CD4-positive, alpha-beta T cell treated with Interleukin-15 for 4 hours (primary cell): ENCODE data around the gene RPS24.
"Not testable (repeated sequence)": the region's sequence is repeated elsewhere in the genome, so short reads cannot be mapped to it uniquely, and the experiment has no call there.

ENCODE experiments used
- DNase-seq: peaks from one replicate; pipeline ENCODE4 v3.0.0-alpha.2; 2020; ENCODE audit warnings: low spot score

RPS24 gene

DNA sequence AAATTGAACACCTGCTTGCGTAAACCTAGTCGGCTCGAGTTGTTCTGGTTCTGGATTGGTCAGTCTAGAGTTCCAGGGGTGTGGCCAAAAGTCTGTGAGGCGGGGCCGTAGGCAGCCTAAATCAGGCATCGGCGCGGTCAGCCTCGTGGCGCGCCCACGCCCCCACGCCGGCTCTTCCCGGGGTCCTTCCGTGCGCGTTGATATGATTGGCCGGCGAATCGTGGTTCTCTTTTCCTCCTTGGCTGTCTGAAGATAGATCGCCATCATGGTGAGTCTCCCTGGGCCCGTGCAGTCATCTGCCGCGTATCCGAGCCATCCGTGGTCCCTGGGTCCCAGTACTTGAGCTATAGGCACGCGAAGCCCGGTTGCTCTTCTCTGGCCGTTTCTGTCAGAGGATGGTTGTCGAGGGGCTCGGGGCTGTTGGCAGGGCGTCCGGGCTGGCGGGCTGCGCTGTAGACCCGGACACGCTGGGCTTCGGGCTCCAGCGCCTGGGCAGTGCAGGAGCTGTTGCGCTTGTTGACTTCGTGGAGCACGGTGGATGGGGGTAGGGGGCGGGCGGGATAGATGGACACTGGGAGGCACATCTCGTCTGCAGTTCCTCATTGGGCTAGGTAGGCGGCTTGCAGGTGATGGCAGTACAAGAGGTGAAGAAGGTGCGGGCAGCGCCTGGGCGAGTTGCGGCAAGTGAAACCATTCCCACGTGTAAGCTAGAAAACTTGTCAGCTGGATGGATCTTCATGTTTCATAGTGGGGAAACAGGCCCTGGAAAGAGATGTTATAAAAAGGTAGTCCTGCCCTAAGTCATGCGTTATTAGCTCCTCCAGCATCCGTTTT is at the start of gene RPS24:
Gene RPS24 (plus strand): TSS at position 227 of the 834 bp plus-strand sequence. CDS start 39 bp downstream, at position 266.
- peak; percentile 96 for DNase-seq

DNA sequence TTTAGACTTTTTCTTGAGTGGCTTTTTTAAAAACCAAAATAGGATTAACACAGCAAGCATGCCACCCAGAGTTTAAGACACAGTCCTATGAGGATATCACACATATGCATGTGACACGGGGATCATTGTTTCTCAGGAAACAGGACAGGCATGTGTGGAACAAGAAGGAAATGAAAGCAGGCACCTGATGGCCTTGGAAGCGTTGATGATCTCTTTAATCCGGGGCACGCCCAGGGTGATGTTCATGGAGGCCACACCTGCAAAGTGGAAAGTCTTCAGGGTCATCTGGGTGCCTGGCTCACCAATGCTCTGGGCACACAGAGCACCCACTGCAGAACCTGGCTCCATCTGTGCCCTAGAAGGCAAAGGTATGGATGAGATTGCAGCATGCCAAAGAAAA is 48.7 kb upstream of the RPS24 start:
- DNase-seq, result no peak

DNA sequence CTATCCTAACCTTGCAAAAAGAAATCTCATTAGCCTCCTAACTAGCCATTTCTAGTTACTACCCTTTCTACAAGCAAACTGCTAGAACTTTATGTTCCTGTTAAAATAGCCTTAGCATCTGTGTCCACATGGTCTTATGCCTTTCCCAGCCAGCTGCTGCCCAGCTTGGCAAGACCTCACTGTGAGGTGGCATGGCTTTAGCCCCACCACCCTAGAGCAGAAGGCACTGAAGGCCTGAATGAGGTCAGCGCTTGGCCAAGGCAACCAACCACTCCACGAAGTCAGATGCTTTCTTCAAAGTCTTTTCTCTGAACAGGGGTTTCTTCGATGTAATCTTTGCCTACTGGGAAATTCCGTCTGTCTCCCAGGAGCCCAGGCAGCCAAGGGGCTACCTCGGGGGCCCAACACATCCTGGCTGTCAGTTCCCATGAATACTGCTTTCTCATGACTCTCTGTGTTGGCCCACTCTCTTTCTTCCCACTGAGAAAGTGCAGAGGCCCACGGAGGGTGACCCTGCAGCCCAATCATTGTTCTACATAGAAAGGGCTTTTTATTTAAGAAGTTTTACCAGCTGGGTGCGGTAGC is 45.9 kb upstream of the RPS24 start:
- DNase-seq, result no peak

DNA sequence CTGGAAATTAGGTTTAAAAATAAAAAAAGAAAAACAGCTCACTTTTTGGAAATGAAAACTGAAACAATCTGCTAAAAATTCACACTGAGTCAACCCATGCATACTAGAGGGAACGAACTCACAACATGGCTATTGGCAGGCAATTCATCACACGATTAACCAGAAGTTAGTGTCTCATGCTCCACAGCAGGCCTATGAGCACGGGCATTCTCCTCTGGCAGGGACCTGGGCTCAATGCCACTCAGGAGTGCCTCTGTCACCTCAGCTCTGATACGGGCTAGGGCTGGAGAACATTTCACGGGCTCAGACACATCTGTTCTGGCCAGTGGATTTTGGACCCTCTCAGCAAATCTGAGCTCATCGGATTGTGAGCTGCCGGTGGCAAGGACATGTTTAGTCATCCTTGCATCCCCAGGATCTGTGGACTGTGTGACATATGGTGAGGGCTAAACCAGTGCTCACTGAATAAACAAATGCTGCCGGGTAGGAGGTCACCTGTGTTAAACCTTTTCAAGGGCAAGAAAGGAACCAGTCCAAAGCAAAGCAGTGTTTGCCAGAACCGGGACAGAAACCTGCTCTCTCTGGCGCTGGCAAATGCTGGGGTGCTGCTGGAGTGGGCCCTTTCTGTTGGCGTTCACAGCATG is 44.5 kb upstream of the RPS24 start:
- no peak for DNase-seq

DNA sequence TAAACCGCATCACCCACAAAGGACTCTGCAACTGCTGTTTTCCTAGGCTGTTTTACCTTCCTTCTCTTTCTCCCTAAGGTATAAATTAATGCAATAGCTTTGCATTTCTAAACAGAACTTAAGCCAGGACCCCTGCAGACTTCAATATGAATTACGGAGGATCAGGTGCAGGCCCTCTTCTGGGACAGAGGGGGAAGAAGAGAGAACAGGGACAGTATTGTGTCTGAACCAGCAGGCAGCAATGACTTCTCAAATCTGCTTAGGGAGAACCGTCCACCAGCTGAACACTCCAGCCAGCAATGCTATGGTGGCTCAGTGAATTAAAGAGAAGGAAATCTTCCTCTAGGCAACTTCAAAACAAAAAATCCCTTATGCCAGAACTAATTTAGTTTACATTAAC is 40.0 kb upstream of the RPS24 start:
- no peak for DNase-seq

DNA sequence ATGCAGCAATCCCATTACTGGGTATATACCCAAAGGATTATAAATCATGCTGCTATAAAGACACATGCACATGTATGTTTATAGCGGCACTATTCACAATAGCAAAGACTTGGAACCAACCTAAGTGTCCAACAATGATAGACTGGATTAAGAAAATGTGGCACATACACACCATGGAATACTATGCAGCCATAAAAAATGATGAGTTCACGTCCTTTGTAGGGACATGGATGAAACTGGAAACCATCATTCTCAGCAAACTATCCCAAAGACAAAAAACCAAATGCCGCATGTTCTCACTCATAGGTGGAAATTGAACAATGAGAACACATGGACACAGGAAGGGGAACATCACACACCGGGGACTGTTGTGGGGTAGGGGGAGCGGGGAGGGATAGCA is 34.9 kb upstream of the RPS24 start:
- not testable (repeated sequence) for DNase-seq

DNA sequence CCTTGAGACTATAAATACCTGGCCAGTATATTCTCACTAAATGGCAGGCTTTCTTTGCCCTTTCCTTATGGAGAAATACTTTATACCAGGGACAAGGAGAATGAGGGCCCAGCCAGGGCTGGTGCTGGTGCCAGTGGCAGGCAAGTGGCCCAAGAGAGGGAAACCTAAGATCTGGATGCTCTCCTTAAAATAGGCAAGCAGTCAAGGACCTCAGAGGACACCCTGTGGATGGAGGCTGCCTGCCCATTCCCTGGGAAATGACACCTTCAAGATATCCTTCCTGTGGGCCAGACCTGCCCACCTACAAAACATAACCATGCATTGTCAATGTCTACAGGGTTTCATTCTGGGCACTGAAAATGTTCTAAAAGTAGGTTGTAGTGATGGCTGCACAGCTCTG is 33.5 kb upstream of the RPS24 start:
- DNase-seq, result no peak

DNA sequence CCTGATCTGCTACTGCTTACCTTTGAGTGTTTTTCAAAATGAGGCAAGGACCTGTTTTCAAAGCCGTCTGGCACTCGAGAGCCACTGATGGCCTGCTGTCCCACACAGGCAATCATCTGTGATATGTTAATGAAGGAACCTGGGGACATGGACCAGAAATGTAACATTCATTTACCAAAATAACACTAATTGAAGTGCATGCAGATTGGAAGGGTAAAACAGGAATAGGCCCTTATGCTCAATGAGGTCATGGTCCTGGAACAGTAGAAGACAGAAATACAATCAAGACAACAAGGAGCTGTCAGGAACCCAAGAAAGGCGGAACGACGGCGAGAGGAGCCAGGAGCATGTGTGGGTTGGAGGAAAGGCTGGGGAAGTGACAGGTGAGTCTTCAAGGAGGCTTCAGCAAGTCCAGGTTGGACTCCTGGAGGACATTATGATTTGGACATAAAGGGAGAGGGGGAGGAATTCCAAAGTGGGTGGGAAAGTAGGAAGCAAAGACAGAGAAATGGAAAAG is 32.6 kb upstream of the RPS24 start:
- no peak for DNase-seq

DNA sequence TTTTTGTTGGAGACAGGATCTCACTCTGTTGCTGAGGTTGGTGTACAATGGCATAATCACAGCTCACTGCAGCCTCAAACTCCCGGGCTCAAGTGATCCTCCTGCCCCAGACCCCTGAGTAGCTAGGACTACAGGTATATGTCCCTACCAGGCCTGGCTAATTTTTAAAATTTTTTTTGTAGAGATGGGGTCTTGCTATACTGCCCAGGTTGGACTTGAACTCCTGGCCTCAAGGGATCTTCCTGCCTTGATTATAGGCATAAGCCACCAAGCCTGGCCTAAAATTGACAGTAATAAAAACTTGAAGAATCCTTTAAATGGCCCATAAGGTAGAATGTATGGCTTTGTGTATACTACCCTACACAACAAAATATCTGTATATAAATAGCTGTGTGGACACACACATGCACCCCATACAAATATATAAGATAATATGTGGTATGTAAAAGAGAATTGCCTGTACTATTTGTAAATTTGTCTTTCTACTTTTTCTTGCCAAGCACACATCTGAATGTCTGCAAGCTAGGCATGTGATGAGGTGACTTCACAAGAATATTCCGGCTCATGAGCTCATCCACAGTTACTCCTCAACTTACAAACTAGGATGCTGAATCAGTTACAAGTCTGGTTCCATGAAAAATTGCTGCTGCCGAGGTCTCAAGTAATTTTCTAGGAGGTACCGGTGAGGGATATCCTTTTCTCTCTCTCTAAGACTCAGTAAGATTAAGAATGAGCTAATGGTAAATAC is 30.9 kb upstream of the RPS24 start:
- DNase-seq, result no peak

DNA sequence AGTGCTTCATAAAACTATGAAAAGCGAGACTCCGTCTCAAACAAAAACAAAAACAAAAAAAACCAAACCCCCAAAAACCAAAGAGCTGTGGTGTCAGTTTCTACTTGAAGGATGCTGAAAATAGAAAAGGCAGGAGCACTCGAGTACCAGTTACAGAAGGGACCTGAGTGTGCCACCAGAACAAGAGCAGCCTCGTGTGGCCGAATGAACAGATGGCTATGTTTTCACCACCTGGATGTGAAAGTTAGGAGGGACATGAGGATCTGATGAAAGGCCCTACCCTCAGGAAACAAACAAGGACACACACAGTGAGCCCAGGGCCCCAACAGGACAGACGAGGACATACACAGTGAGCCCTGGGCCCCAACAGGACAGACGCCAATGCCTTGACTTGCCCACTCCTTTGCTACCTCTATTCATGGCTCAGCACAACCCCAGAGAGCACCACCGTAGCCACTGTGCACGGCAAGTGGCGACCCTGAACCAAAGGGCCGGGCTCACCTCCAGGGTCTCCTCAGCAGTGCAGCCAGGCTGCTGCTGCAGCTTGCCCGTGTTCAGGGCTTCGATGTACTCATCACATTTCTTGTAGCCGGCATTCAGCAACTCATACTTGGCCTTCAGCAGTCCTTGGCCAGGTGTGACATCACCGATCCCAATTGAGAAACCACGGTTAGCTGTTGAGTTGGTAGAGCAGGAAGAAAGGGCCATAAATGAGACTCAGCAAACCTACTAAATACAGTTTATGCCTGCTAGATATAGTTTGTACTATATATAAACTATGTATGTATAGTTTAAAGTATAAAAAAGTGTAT is 29.2 kb upstream of the RPS24 start:
- DNase-seq, result no peak

DNA sequence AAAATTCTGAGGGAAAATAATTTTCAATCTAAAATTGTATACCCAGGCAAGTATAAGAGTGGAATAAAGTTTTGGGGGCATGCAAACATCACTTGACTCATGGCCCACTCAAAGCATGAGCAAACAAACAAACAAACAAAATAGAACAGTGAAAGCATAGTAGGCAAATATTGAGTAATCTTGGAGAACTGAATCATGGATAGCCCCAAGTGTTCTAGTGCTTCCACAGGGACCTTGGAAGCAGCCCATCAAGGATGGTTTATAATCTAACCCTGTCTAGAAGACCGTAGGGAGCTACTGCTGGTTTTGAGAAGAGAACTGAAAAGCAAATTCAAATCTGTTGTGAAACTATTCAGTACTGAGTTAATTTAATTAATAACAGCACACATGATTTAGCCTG is 26.5 kb upstream of the RPS24 start:
- no peak for DNase-seq

DNA sequence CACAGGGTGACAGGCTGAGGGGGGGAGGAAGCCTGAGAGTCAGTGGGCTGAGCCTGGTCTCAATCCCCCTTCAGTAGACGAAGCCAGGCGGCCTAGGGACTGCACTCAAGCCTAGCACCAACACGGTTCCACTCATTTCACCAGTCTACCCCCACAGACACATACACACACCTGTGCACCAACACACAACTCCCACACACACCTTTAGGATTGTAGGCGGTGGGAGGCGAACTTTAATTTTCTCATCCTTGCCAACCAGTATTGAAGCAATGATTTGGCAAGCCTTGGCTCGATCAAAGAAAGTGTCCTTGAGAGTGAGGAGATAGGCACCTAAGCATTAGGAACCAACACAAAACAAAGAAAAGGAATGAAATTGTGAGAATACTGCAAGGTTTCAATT is 24.0 kb upstream of the RPS24 start:
- DNase-seq, result no peak

DNA sequence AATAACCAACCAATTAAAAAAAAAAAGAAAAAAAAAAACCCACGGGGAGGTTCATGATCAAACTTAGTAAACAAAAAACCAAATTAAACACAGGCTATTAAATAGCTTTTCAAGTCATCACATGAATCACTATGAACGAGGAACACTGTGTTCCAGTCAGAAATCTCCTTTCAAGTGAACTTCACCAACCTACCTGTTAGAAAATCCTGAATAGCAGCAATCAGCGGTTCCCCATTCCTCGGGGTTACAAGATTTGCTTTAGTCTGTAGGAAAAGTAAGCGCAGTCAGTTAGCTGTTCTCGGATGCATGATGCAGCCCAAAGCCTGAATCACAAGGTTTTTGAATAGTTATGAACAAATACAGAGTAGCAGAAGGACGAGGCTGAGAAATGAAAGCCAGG is 23.4 kb upstream of the RPS24 start:
- DNase-seq, result no peak

DNA sequence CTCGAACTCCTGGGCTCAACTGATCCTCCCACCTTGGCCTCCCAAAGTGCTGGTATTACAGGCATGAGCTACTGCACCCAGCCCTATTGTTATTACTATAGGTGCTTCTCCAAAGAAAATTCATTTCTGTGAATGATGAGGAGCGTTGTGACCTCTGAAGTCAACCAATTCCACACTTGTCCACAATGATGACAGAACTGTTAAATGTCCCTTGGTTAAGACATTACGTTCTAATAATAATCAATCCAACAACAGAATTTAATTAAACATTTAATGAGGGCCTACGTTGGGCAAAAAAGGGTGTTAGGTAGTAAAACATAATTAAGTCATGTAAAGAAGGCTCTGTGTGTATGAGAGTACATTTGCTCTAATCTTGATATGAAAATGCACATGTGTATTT is 22.6 kb upstream of the RPS24 start:
- no peak for DNase-seq

DNA sequence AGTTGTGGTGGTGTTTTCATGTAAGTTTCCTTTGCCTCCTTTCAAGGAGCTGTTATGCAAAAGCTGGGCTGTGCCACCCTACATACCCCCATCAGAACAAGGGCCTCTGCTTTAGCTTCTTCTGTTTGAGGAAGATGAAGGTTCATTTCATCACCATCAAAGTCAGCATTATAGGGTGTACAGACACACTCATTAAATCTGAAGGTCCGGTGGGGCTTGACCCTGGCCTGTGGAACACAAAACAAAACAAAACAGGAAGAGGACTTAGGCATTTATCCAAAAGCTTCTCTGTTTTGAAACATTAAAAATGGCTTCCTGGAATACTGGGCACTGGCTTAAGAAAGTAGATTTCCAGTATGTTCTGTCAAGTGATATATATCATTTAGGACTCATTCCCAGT is 20.1 kb upstream of the RPS24 start:
- no peak for DNase-seq

DNA sequence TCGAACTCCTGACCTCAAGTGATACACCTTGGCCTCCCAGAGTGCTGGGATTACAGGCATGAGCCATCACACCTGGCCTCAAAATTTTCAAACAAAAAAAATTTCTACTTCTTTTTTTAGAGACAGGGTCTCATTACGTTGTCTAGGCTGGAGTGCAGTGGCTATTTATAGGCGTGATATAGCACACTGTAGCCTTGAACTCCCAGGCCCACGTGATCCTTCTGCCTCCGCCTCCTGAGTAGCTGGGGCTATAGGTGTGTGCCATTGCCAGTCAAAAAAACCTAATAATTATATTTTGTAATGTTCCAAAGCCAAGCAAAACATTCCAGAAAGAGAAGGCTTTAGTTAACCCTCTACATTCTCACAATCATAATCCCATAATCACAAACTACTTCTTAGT is 18.1 kb upstream of the RPS24 start:
- no peak for DNase-seq

DNA sequence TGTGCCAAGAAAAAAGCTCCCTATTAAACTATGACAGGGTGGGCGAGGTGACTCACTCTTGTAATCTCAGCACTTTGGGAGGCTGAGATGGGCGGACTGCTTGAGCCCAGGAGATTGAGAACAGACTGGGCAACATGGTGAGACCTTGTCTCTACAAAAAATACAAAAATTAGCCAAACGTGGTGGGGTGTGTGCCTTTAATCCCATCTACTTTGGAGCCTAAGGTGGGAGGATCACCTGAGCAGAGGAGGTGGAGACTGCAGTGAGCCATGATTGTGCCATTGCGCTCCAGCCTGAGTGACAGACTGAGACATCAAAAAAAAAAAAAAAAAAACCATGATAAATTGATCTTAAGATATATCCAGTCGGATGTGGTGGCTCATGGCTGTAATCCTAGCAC is 15.8 kb upstream of the RPS24 start:
- no peak for DNase-seq

DNA sequence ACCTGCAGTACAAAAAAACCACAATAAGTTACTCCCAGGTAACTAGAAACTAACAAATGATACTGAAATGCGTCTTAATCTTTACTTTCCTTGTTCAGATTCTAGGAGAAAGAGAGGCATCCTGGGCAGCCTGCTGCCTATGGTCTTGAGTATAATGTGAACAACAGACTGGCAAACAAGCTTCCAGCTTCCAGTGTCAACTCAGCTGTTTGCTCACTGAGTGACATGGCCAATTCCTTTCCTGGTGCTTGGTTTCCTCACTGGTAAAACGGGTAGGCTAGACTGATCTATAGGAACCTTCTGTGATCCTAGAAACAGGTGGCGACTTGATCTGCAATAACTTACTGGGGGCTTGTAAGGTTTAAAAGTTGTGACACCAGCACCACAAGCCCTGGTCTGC is 14.4 kb upstream of the RPS24 start:
- no peak for DNase-seq

DNA sequence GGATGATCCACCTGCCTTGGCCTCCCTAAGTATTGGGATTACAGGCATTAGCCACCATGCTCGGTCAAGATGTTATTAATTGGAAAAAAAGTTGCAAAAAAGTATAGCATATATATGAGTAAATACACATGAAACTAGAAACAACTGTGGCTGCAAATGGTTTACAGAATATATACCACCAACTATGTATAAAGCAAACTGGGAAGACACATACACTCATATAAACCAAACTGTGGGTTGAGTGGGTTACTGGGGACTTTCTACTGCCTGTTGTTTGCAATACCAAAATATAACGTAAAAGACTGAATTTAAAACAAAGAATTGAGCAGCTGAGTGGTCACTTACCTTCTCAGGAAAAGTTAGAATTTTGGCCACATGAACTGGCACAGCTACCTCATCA is 12.5 kb upstream of the RPS24 start:
- no peak for DNase-seq

DNA sequence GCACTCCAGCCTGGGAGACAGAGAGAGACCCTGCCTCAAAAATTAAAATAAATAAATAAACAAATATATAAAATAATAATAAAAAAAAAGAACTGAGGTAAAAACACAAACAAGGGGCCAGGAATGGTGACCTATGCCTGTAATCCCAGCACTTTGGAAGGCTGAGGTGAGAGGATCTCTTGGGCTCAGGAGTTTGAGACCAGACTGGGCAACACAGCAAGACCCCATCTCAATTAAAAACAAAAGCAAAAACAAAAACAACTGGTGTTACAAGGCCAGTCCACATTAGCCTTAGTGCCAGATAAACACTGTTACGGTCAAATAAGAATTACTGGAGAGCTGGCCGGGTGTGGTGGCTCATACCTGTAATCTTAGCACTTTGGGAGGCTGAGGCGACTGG is 9.9 kb upstream of the RPS24 start:
- DNase-seq, result no peak

DNA sequence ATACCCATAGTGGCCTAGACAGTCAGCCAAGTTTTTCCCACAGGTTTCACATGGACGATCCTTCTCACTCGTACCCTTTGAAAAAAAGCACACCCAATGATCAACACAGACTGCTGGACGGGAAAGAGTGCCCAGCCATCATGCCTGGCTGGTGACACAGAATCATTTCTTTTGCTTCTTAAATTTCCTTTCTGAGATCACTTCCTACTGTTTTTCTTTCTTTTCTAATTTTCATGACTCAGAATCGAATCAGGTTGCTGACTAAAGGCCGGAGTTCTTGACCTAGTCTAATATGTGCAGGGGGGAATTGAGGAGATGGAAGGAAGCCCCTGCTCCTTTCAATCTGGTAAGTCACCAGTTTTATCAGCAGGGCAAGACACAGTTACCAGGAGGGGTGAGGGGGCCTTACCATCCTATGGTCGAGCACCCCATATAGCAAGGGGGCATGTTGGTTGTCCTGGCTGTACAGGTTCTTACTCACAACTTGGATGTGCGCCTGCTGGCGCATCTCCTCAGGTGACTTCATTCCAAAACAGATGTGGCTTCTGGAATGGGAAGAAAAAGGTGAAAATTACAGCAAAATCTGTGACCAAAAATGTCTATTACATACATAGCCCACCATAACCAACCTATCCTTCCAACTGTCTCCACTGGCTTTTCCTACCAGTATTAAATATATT is 7.8 kb upstream of the RPS24 start:
- DNase-seq, result no peak
